Left ventricle myocardium inferior (tissue), 1 donor: ENCODE results near the gene TRHDE. TPM values are rescaled to one million over a fixed set of nuclear protein-coding genes. Genes with fewer than 3 reads are reported as not detected.
"Not testable (repeated sequence)": the region's sequence is repeated elsewhere in the genome, so short reads cannot be mapped to it uniquely, and the experiment has no call there.

Experiments used
- DNase-seq: peaks from one replicate; pipeline ENCODE4 v3.0.0-alpha.2; 2020
- H3K27ac ChIP-seq: fragments of 200-600 bp; replicated peaks from 2 replicates; pipeline ENCODE4 v1.8.0; 2021
- H3K27me3 ChIP-seq: fragments of 200-600 bp; 2 replicates; pipeline ENCODE4 v1.8.0; 2021; ENCODE audit warnings: low read depth
- H3K36me3 ChIP-seq: fragments of 200-600 bp; 2 replicates; pipeline ENCODE4 v1.8.0; 2021
- H3K4me1 ChIP-seq: fragments of 200-600 bp; 2 replicates; pipeline ENCODE4 v1.8.0; 2021
- H3K4me3 ChIP-seq: fragments of 200-600 bp; 2 replicates; pipeline ENCODE4 v1.8.0; 2021; ENCODE audit warnings: mild to moderate bottlenecking, moderate library complexity
- H3K9me3 ChIP-seq: fragments of 200-600 bp; replicated peaks from 2 replicates; pipeline ENCODE4 v1.8.0; 2021
- CTCF ChIP-seq: fragments of 200-600 bp; IDR thresholded peaks from 2 replicates; pipeline ENCODE4 v1.8.0; 2021; ENCODE audit warnings: antibody characterized with exemption, mild to moderate bottlenecking, borderline replicate concordance
- intact Hi-C: fragments of 100-400 bp; cut with micrococcal nuclease; formaldehyde crosslinking; loops from one replicate; pipeline ENCODE4 v1.11.0; 2022
- total RNA-seq: library from RNA; stranded (reverse); fragmentation: NEBNext Ultra II Directional; extraction: Animal tissue kit (Norgen Biotek cat#: 25700); gene quantifications from one replicate; pipeline ENCODE4 v1.2.1, GENCODE V29; 2021
- donor health status: DM: no; HTN: yes; CAD: no; lungs with severe emphysema.

TRHDE gene
- total RNA-seq, 1 donor from 2014 or later = 0.96 TPM

- no peak for TF ChIP-seq CTCF
- H3K4me3 ChIP-seq = no peak overlapping the region
- no peaks in the 10 kb centered on the region for H3K4me1 ChIP-seq
- intact Hi-C loops = no loop called here
- no peaks in the 10 kb centered on the region for H3K27me3 ChIP-seq
- DNase-seq = no peak
- no peaks in the 10 kb centered on the region for H3K36me3 ChIP-seq
- H3K9me3 ChIP-seq = peaks cover 8% of the 10 kb centered on the region
- H3K27ac ChIP-seq = no peak overlapping the region
Measured at GRCh38 chr12:72511906-72512305, 239.7 kb downstream of the TRHDE start.

- H3K27me3 ChIP-seq, H3K27ac ChIP-seq: not testable (repeated sequence)
Measured at GRCh38 chr12:72520044-72520678, 248.0 kb downstream of the TRHDE start.

DNA sequence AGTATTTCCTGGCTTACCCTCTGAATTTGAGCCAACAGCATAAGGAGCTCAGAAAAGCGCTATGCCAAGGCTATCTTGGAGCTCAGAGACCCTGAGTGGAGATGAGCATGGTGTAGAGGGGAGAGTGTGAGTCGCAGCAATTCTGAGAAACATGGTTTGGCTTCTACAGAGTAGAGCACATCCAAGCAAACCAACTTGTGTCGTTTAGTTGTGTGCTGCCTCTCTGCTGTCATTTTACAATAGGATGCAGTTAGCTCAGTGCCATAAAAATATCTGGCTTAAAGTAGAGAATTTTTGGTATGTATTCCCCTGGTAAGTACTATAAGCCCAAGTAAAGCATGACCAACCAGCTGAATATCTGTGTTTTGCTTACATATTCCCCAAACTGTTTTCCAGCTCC lies 249.2 kb downstream of the TRHDE start:
- Histone ChIP-seq H3K27me3 (no peaks in the 10 kb centered on the region), H3K4me1 (no peaks in the 10 kb centered on the region), H3K27ac (no peak overlapping the region), H3K4me3 (no peak overlapping the region), H3K9me3 (no peaks in the 10 kb centered on the region), H3K36me3 (no peaks in the 10 kb centered on the region)
- TF ChIP-seq CTCF = no peak
- DNase-seq = no peak
- intact Hi-C loops = no loop called here

More at GRCh38 chr12:72520044-72520678, 248.0 kb downstream of the TRHDE start:
- DNase-seq, intact Hi-C loops, H3K9me3 ChIP-seq, H3K4me1 ChIP-seq, H3K36me3 ChIP-seq, H3K4me3 ChIP-seq: not testable (repeated sequence)

DNA sequence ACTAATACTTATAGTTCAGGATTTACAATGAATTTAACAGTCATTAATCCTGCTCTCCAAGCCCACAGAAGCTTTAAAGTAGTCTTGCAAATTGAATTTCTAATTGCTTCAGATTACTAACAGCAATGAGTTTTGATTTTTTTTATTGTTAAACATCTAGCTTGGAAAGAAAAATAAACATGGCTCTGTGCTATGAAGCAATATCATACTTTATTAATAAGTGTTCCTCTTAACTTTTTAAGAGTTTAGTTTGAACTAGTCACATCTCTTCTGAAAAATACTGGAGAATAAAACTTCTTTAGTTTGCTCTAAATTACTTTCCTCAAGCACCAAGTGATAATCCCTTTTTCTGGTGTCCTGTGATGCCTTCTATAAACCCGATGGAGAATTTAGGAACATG lies 250.2 kb downstream of the TRHDE start:
- intact Hi-C loops = no loop called here
- no peak for DNase-seq
- Histone ChIP-seq H3K36me3 (no peaks in the 10 kb centered on the region), H3K4me3 (no peak overlapping the region), H3K27me3 (no peaks in the 10 kb centered on the region), H3K27ac (no peak overlapping the region), H3K4me1 (no peaks in the 10 kb centered on the region), H3K9me3 (no peaks in the 10 kb centered on the region)
- TF ChIP-seq CTCF = no peak

DNA sequence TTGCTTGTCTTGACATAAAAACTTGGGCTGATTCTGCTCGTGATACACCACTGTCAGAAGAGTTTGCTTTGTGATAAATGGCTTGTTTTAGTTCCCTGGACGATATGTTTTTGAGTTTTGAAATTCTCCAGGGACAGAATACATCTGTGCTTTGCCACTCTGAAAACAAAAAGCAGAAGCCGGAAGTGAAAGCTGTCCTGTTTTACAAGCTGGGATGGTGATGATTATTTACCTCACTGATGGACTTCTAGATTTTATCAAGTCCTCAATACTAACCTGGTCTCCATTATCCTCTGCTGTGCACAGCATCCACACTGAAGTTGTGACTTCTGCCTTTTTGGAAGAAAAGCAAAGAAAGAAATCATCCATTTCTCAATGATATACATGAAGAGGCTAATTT lies 251.6 kb downstream of the TRHDE start:
- Histone ChIP-seq H3K27ac (no peak overlapping the region), H3K9me3 (no peaks in the 10 kb centered on the region), H3K36me3 (no peaks in the 10 kb centered on the region), H3K4me1 (no peaks in the 10 kb centered on the region), H3K4me3 (no peak overlapping the region), H3K27me3 (no peaks in the 10 kb centered on the region)
- no peak for DNase-seq
- intact Hi-C loops = no loop called here
- no peak for TF ChIP-seq CTCF

DNA sequence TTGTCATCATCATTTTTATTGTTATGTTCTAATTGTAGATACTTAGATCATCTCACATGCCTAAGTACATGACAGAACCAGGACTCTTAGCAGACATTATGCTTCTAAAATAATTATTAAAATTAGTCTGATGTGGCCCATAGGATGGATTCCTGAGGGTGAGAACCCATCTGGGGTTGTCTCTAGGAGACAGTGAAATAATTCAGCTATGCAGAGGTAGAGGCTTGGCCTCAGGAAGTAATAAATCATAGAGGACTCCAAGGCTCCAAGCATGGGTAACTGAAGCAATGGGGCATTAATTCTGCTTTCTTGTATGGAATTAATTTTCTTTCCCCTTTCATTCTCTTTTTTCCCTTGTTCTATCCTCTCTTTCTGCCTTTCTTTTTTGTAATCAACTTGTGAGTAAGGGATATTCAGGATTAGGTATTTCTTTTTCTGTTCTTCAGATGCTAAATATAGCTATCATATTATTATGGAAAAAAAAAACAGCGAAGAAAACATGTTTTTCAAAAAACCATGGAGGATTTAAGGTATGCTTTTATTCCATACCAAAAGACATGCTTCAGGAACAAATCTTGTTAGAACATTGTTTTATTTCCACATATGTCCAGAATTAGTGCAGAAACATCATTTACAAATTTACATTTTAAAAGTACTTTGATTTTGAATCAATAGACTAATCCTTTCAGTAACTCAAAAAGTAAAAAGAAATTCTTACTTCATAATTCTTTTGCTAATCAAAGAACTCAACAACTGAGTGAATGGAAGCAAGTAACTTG lies 263.2 kb downstream of the TRHDE start:
- H3K4me1 ChIP-seq = no peaks in the 10 kb centered on the region
- H3K36me3 ChIP-seq = no peaks in the 10 kb centered on the region
- intact Hi-C loops = no loop called here
- no peaks in the 10 kb centered on the region for H3K9me3 ChIP-seq
- no peak overlapping the region for H3K4me3 ChIP-seq
- H3K27me3 ChIP-seq = no peaks in the 10 kb centered on the region
- TF ChIP-seq CTCF = no peak
- no peak overlapping the region for H3K27ac ChIP-seq
- DNase-seq = no peak
